Activated CD8-positive, alpha-beta memory T cell treated with anti-CD3 and anti-CD28 coated beads, Interleukin-2, amount 50 U/mL, for 24 hours (primary cell): ENCODE measurements around the gene WNK1.
"Not testable (repeated sequence)": the region's sequence is repeated elsewhere in the genome, so short reads cannot be mapped to it uniquely, and the experiment has no call there.

Experiments used
- DNase-seq: peaks from one replicate; pipeline ENCODE4 v3.0.0-alpha.2; 2020; ENCODE audit errors: extremely low read depth

Gene WNK1

DNA sequence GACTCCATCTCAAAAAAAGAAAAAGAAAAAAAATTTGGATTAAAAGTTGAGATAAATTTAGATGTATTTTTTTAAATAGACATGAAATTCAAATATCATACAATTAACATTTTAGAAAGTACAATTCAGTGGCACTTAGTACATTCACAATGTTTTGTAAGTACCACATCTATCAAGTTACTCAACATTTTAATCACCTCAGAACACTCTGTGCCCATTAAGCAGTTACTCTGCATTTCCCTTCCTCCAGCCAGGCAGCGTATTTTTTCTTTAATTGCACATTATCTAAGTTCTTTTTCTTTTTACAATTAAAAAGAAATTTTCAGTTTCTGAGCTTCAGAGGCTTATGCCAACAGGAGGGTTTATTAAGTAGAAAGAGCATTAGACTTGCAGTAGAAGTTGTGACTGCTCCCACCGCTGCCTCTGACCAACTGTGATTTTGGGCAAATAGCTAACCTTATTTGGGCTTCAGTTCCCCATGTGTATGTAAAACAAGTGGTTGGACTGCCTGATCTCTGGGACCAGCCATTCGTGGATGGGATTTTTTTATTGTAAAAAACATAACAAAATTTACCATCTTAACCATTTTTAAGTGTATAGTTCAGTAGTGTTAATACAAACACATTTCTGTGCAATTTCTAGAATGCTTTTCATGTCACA, 65.7 kb downstream of the WNK1 start:
- no peak for DNase-seq

DNA sequence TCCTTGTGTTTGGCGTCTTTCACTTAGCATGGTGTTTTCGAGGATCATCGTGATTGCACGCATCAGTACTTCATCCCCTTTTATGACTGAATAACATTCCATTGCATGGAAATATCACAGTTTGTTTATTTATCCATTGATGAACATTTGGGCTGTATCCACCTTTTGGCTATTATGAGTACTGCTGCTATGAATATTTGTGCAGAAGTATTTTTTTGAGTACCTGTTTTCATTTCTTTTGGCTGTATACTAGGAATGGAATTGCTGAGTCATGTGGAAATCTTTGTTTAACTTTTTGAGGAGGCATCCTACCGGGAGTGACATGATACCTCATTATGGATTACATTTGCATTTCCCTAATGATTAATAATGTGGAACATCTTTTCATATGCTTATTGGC, 66.4 kb downstream of the WNK1 start:
- DNase-seq: no peak

DNA sequence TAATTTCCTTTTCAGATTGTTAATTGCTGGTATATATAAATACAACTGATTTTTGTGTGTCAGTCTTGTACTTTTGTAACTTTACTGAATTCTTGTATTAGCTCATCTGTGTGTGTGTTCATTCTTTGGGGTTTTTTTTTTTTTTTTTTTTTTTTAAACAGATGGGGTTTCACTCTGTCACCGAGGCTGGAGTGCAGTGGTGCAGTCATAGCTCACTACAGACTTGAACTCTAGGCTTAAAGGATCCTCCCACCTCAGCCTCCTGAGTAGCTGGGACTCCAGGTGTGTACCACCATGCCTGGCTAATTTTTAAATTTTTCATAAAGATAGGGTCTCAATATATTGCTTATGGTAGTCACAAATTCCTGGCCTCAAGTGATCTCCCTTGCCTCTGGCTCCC, 68.0 kb downstream of the WNK1 start:
- no peak for DNase-seq

DNA sequence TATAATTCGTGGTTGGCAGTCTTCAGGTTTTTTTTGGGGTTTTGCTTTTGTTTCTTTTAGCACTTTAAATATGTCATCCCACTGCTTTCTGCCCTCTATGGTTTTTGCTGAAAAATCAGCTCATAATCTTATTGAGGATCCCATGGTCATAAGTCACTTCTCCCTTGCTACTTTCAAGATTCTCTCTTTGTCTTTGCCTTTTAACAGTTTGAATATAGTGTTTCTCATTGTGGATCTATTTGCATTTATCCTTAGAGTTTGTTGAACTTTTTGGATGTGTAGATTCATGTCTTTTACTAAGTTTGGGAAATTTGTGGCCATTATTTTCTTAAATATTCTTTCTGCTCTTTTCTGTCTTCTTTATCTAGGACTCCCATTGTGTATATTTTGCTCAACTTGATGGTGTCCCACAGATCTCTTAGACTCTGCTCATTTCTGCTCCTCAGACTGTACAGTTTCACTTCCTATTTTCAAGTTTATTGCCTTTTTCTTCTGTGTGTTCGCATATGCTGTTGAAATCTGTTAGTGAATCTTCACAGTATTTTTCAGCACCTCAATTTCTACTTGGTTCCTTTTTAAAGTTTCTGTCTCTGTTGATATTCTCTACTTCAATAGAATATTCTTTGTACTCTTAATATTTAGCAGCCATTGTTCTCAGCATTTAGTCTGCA, 70.8 kb downstream of the WNK1 start:
- no peak for DNase-seq

DNA sequence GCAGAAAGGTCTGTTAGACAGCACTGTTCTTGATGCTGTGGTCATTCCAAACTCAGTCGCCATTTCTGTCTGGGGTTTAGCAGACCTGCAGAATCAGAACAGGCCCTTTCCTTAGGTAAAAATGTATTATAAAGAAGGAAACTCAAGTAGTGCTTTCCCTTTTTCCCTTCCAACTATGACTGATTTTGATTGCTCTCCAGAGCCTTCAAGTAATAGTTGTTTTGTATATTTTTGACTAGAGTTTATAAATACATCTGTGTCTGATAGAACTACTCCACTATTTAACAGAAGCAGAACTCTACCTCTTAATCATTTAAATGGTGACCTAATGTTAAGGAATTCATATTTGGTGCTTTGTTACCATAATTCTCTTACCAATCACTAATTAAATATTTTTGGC, 74.0 kb downstream of the WNK1 start:
- no peak for DNase-seq

DNA sequence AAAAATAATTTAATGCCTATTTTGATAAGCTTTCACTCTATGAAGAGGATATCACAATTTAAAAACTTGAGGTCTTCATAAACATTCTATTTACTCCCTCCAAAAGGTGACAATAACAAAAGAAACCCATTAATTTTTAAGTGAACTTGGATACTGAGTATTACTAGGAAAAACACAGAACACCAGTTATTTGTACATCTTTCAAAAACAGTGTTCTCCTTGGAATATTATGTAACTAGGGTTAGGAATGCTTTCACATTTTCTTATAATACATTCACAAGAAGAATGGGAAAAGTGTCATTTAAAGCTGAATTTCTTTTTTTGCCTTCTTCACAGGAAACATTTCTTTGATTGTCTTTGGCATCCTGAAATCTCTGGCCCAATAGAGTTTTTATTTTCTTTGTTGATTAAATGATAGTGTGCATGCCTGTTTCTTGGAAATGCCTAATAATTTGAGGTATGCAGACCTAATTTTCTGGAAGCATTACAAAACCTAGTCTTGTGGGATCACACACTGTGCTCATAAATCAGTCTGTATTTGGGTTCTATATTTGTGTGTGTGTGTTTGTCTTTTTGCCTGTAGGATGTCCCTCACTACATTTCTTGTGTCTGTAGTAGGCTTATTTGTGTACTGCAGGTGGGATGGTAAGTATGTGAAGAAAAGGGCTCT, 76.5 kb downstream of the WNK1 start:
- no peak for DNase-seq

DNA sequence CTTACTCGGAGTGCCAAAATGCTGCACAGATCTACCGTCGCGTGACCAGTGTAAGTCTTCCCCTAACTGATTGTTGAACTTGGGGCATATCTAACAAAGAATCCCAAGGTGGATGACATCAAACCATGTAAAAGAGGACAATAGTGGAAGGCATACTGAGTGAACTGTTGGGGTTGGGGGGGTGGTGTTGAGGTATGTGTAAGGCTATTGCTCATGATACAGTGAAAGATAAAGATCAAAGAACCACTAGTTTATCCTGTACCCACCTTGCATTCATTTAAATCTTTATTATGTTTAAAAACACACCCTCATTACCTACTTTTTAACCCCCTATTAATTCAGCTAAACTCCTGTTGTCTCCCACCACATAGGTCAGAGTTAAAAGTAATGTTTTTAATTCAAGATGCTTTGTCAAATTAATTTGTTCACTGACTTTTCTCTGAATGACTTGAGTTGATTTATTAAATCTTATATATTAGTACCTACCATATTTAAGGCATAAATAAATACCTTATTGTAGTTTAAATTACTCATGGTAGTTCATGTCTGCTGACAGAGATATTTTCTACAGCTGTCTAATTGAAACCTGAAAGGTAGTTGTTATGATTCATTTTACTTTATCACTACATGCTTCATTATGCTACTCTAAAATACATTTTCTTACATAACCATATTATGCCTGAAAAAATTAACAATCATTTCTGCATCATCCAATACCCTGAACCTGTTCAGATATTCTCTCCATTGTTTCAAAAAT, 77.9 kb downstream of the WNK1 start:
- DNase-seq: no peak

DNA sequence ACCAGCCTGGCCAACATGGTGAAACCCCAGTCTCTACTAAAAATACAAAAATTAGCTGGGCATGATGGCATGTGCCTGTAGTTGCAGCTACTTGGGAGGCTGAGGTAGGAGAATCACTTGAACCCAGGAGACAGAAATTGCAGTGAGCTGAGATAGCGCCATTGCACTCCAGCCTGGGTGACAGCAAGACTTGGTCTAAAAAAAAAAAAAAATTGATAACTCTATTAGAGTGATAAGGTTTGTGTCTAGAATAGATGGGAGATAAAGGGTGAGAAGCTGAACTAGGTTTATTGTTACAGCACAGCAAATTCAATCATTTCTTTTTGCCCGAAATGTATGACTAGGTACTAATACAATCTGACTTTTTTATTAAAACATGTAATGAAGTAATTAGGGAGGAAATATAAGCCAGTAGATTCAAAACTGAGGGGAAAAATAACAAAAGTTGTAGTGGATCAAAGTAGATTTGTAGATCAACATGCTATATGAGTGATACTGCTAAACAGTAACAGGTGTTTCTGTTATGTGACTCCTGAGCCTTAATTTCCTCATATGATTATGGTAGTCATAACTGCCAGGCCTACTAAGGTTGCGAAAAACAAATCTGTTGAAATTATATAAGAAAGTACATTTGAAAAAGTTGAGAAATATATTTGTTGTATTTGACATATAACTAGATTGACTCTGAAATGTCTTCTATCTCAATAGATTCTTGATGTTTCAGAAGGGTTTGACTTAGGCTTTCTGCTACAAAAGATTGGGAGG, 83.6 kb downstream of the WNK1 start:
- no peak for DNase-seq

DNA sequence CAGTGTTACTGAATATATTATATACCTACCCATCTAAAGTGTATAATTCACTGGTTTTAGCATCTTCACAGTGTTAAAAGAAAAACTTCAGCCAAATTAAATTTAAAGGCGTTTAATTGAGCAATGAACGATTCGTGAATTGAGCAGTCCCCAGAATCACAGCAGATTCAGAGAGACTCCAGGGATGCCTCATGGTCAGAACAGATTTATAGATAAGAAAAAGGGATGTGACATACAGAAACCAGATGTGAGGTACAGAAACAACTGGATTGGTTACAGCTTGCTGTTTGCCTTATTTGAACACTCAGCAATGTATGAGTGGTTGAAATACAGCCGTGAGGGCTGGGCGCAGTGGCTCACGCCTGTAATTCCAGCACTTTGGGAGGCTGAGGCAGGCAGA, 84.6 kb downstream of the WNK1 start:
- DNase-seq: no peak

DNA sequence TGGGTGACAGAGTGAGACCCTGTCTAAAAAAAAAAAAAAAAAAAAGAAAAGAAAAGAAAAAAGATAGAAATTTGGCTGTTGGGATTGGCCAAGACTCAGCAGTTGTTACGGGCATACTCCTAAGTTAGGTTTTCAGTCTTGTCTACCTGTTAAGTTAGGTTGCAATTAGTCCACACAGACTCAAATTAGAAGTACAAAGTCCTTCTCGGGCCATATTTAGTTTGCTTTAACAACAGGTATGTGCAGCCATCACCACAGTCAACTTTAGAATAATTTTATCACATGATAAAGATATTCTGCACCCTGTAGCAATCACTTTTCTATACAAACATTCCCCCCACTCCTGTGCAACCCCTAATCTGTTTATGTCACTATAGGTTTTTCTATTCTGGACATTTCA, 85.2 kb downstream of the WNK1 start:
- DNase-seq: no peak

DNA sequence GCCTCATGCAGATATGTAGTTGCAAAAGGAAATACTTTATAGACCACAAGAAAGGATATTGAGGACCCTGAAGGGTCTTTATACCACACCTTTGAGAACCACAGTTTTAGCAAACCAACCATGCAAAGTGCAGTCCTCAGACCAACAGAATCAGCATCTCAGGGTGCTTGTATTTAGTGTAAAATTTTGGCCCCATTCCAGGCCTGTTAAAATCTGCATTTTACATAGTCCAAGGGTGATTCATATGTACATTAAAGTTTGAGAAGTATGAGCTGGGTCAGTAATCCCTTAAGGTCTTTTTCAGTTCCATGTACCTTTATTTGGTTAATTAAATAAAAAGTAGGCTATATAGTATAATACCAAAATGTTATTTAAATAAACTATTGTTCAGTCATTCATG, 91.2 kb downstream of the WNK1 start:
- no peak for DNase-seq

DNA sequence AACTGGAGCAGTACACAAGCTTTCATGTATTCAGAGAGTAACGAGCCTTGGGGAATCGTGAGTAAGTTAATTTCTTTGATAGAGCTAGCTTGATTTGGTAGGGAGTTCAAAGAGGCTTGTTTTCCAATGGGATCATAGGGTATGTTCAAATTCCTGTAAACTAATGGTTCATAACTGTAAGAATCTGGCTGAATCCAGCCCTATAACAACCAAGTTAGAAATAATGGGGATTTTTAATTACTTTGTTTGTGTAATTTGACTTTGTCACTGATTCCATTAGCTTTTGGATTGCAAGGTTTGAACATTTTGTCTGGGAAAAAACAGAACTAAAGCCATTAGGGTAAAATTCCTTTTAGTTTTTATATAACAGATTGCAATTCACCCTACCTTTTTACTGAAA, 94.0 kb downstream of the WNK1 start:
- no peak for DNase-seq

DNA sequence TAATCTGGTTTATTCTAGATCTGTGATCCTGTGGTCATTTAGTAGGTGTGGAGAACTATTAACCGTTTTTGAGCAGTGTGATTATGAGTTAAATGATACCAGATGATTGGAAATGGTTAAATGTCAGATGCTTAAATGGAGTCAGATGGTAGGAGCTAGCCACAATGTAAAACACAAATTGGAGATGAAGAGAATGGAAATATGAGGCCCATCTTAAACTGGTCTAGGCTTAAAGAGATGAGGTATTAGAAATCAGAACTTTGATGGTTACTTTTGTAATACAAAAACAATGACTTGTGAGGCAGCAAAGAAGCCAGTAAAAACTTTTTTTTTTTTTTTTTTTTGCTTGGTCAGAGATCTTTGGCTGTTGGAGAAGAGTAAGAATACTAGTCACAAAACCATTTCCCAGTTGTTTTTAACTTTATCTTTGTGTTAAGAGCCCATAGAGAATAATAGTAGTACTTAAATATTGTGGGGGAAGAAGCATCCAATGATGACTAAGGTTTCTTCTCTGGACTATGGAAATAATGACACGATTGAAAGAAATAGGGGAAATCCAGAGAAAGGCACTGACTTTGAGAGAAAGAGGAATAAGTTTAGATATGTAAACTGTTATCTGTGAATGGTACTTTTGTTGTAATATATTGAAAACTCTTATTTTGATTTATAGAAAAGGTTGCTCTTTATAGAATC, 95.9 kb downstream of the WNK1 start:
- DNase-seq: no peak

DNA sequence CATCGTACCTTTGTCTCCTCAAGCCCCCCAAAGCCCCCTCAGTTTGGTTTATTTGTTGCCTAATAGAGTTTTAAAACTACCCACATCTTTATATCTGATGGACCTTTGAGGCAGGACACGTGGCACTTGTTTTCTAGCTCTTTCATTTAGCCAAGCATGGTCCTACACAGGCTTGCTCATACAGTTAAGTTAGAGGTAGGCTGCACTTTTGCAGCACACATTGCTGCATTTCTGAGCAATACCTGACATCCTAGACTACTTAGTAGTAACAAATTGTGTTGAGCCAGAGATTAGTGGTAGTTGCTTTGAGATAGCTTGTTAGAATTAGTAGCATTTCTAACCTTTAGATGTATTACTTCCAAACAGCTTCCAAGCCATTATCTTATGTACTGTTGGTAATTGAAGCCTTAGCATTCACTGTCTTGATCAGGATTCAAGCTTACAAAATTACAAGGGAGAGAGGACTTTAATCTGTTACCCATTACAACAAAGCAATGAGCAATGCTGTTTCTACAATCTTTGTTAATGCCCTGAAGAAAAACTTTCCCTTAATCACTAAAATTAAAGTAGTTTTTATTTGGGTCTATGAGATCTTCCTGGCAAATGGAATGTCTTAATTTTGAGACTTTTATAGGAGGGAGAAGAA, 96.6 kb downstream of the WNK1 start:
- DNase-seq: no peak

DNA sequence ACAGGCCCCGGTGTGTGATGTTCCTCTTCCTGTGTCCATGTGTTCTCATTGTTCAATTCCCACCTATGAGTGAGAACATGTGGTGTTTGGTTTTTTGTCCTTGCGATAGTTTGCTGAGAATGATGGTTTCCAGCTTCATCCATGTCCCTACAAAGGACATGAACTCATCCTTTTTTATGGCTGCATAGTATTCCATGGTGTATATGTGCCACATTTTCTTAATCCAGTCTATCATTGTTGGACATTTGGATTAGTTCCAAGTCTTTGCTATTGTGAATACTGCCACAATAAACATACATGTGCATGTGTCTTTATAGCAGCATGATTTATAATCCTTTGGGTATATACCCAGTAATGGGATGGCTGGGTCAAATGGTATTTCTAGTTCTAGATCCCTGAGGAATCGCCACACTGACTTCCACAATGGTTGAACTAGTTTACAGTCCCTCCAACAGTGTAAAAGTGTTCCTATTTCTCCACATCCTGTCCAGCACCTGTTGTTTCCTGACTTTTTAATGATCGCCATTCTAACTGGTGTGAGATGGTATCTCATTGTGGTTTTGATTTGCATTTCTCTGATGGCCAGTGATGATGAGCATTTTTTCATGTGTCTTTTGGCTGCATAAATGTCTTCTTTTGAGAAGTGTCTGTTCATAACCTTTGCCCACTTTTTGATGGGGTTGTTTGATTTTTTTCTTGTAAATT, 97.5 kb downstream of the WNK1 start:
- not testable (repeated sequence) for DNase-seq

DNA sequence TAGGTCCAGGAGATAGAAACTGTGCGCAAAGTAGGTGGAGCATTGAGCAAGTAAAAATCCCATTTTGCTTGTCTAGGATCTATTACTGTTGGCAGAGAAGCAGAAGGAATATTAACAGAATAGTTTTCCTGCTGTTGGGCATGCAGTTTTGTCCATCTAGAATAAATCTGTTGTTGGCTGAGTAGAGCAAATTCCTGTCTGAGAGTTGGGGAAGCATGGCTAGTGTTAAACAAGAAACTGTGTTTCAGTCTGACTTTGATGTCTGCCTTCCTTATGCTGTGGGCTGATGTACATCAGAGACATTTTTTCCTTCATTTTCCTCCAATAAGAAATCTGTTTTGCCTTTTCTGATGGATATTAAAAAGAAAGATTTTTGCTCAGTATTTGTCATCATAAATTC, 99.0 kb downstream of the WNK1 start:
- no peak for DNase-seq

DNA sequence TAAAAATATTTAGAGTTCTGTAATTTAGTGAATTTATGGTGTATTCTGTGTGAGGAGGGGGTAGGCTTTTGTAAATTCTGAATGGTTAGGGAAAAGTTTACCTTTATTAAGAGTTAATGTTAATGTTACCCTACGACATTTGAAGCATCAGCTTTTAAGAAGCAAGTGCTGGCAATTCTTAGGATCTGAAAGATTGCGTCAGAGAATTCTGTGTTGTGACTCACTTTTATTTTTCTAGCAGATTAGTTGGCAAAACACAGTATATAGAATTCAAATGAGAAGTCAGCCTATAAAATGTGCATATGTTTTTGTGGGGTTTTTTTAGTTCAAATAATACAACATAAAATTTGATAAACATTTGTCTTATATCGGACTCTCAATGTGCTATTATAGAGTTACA, 99.5 kb downstream of the WNK1 start:
- DNase-seq: no peak

DNA sequence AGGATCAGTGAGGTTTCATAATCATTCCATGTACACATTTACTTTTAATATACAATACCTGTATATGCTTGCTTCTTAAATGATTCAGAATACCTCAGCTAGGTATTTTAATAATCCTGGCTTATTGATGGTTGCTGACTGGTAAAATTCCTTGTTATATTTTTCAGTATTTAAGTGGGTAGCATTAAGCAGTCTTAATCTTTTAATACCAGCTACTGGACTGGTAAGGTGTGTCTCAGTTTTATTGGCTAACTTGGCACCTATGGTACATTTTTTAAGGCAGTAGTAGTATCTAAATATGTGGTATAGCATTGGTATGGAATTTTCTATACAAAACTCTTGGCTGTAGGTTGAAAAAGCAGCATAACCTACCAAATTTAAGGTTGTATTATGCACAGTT, 100.5 kb downstream of the WNK1 start:
- no peak for DNase-seq

DNA sequence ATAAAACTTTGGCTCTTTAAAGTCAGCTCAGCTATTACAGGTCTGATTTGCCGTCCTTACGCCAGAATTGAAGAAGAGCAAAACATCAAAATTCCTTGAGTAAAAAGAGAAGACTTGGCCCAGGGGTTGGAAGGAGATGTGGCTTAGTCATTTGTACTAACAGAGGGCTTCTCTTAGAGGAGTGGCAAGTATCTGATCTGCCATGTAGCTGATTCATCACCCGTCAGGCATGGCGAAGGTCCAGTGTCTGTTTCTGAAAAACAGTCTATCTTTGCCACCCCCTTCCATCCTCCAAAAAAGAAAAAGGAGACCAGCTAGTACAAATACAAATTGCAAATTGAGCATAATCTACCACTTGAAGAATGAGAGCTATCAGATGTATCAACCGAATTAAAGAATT, 105.2 kb downstream of the WNK1 start:
- DNase-seq: no peak

DNA sequence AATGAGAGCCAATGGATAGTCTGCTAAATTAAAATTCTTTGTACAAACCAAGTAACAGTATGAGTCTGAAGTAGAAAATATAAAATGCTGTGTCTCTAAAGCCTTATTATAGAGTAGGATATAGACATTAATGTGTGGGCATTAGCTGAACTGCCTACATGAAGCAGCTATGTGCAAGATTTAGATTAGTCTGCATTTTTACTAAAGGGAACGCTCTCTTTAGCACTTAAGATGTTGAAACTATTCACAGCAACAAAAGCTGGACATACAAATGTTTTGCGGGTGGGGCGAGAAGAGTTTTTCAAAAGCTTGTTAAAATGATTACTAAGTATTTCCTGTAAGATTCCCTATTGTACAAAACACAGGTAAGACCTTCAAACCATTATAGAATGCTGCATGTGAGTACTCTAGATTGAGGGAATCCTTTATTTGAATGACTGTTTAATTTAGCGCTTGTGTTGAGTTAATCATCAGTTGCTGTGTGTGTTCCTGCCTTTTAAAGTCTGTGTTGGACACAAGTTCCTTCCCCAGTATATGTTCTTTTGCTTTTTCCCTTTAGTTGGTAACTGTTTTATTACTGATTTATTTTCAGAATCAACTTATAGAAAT, 110.0 kb downstream of the WNK1 start:
- DNase-seq: no peak
